ENCODE measurements around the gene SLC6A19.

DNA sequence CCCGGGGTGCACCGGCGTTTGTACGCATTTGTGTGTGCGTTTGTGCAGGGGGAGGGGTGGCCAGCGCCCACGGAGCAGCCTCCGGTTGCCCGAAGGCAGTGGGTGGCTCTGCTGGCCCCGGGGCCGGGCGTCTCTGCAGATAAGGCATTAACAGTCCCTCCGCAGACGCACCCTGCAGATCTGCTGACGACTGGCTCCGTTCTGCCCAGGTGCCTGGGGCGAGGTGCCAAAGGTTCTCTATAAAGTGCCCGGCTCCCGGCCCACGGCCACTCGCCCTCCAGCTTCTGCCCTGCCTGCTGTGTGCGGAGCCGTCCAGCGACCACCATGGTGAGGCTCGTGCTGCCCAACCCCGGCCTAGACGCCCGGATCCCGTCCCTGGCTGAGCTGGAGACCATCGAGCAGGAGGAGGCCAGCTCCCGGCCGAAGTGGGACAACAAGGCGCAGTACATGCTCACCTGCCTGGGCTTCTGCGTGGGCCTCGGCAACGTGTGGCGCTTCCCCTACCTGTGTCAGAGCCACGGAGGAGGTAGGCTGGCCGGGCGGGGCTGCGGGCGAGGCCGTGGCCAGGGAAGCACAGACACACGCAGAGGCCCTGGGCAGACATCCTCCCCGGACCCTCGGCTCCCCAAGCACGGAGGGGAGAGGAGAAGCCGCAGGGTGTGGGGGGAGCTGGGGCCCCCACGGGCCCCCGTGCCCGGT is at the start of gene SLC6A19:
- TF ChIP-seq, protein P1, sequence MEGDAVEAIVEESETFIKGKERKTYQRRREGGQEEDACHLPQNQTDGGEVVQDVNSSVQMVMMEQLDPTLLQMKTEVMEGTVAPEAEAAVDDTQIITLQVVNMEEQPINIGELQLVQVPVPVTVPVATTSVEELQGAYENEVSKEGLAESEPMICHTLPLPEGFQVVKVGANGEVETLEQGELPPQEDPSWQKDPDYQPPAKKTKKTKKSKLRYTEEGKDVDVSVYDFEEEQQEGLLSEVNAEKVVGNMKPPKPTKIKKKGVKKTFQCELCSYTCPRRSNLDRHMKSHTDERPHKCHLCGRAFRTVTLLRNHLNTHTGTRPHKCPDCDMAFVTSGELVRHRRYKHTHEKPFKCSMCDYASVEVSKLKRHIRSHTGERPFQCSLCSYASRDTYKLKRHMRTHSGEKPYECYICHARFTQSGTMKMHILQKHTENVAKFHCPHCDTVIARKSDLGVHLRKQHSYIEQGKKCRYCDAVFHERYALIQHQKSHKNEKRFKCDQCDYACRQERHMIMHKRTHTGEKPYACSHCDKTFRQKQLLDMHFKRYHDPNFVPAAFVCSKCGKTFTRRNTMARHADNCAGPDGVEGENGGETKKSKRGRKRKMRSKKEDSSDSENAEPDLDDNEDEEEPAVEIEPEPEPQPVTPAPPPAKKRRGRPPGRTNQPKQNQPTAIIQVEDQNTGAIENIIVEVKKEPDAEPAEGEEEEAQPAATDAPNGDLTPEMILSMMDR (IDR thresholded peaks at IDR 0.05; ENCODE audit: insufficient read depth, low read length, poor library complexity, severe bottlenecking): no peak
- no peak for TF ChIP-seq EZH2phosphoT487 (conservative IDR thresholded peaks at IDR 0.05; ENCODE audit: low read length)

Data from SU-DHL-6 (cell line).